GM12878 (cell line): ENCODE results near the gene ZDHHC17. TPM values are rescaled to one million over a fixed set of nuclear protein-coding genes. Genes with fewer than 3 reads are reported as not detected.

ENCODE experiments used
- ATAC-seq: fragments of 200-7000 bp; cut with Tn5 transposase; 3 replicates; pipeline ENCODE4 v1.9.1; 2020; ENCODE audit warnings: mild to moderate bottlenecking, moderate library complexity
- BruUV-seq: library from RNA; stranded (reverse); fragments of 400-500 nt; replicated peaks from 2 replicates; lab custom pipeline; 2021; lab: Mats Ljungman, UMichigan
- CTCF ChIA-PET: fragments of 300-600 bp; sonication (Branson Sonifier 250); formaldehyde crosslinking; extraction: SDS; loops from one replicate; lab custom pipeline; 2021; ENCODE audit warnings: inconsistent platforms; lab: Yijun Ruan, JAX
- POLR2A ChIA-PET: fragments of 350-600 bp; formaldehyde crosslinking; extraction: SDS; loops from one replicate; lab custom pipeline; 2021; ENCODE audit warnings: inconsistent platforms; lab: Charles Lee
- RAD21 ChIA-PET: fragments of 300-600 bp; sonication (Branson Sonifier 250); formaldehyde crosslinking; loops from one replicate; lab custom pipeline; 2023; ENCODE audit warnings: antibody characterized with exemption; ENCODE audit not compliant: unreplicated experiment; lab: Charles Lee
- SMC1A ChIA-PET: fragments of 300-600 bp; sonication (Branson Sonifier 250); formaldehyde crosslinking; loops from one replicate; lab custom pipeline; 2023; ENCODE audit not compliant: unreplicated experiment, uncharacterized antibody; lab: Charles Lee
- DNase-seq: peaks from one replicate; pipeline ENCODE4 v3.0.0-alpha.2; 2011; ENCODE audit warnings: low read depth, low spot score
- FAIRE-seq: peaks from 3 replicates; lab custom pipeline; 2011; peaks lifted over from hg19 to GRCh38; lab: Jason Lieb, UNC
- H2AFZ ChIP-seq: 2 replicates; pipeline ENCODE4 v1.6.0; 2011; ENCODE audit warnings: low read depth, low read length, control low read depth; ENCODE audit not compliant: control insufficient read depth
- H3K27ac ChIP-seq: 2 replicates; pipeline ENCODE4 v1.5.1; 2011; ENCODE audit warnings: control low read depth; ENCODE audit not compliant: control insufficient read depth, insufficient read depth
- H3K27me3 ChIP-seq, 2 experiments: replicated peaks in 1 of 2; 2 replicates each; pipeline versions ENCODE4 v1.6.0 to v1.6.1; 2011; ENCODE audit warnings: low read length in 1 of 2; ENCODE audit not compliant: control insufficient read depth in 2 of 2, insufficient read depth in 2 of 2
- H3K36me3 ChIP-seq, 2 experiments: 2 replicates each; pipeline ENCODE4 v1.5.1; 2011; ENCODE audit warnings: low read length in 1 of 2; ENCODE audit not compliant: control insufficient read depth in 2 of 2, insufficient read depth in 2 of 2
- H3K4me1 ChIP-seq: 2 replicates; pipeline ENCODE4 v1.6.1; 2011; ENCODE audit warnings: mild to moderate bottlenecking, low read length, moderate library complexity, mixed read lengths; ENCODE audit not compliant: control insufficient read depth, insufficient read depth
- H3K4me2 ChIP-seq: 2 replicates; pipeline ENCODE4 v1.6.0; 2011; ENCODE audit warnings: control low read depth; ENCODE audit not compliant: control insufficient read depth, insufficient read depth
- H3K4me3 ChIP-seq: fragments of 200-600 bp; sonication (generic); 2 replicates; pipeline ENCODE4 v1.5.1; 2016
- H3K79me2 ChIP-seq: 2 replicates; pipeline ENCODE4 v1.6.0; 2011; ENCODE audit warnings: low read length; ENCODE audit not compliant: control insufficient read depth, insufficient read depth
- H3K9ac ChIP-seq: 2 replicates; pipeline ENCODE4 v1.8.0; 2011; ENCODE audit warnings: low read length, control low read depth, mixed read lengths; ENCODE audit not compliant: control insufficient read depth, insufficient read depth
- H3K9me3 ChIP-seq: replicated peaks from 3 replicates; pipeline ENCODE4 v1.5.1; 2011; ENCODE audit warnings: mild to moderate bottlenecking, low read length; ENCODE audit not compliant: control insufficient read depth, insufficient read depth
- H4K20me1 ChIP-seq: 2 replicates; pipeline ENCODE4 v1.6.0; 2011; ENCODE audit not compliant: control insufficient read depth, insufficient read depth
- NFYB ChIP-seq: IDR thresholded peaks from 2 replicates; pipeline ENCODE4 v1.6.1; 2011; ENCODE audit warnings: low read depth, mild to moderate bottlenecking, low read length, improper control_type of control experiment, moderate library complexity; ENCODE audit not compliant: insufficient read depth
- NRF1 ChIP-seq: conservative IDR thresholded peaks from 2 replicates; pipeline ENCODE4 v1.6.1; 2011; ENCODE audit warnings: mild to moderate bottlenecking, low read depth, low read length, improper control_type of control experiment
- PRDM15 ChIP-seq: fragments of 450-650 bp; formaldehyde crosslinking; IDR thresholded peaks from 2 replicates; pipeline ENCODE4 v1.4.0; 2020; ENCODE audit warnings: mild to moderate bottlenecking, moderate library complexity
- TBL1XR1 ChIP-seq: IDR thresholded peaks from 2 replicates; pipeline ENCODE4 v1.6.1; 2012; ENCODE audit warnings: low read depth, low read length, improper control_type of control experiment
- WGBS: methylation state at CpG from one replicate; pipeline ENCODE4 v1.1.6; 2016; ENCODE audit warnings: low lambda C conversion rate; ENCODE audit not compliant: insufficient replicate concordance, insufficient coverage; ENCODE audit errors: missing lambda C conversion rate; 5-methylcytosine and 5-hydroxymethylcytosine counted together
- in situ Hi-C: fragments of 300-500 bp; cut with MboI; formaldehyde crosslinking; loops from 9 replicates; pipeline ENCODE4 v1.14.3; 2018; ENCODE audit warnings: mixed read lengths
- intact Hi-C: fragments of 100-400 bp; cut with micrococcal nuclease; formaldehyde crosslinking; loops from one replicate; pipeline ENCODE4 v1.14.2; 2022; ENCODE audit not compliant: unreplicated experiment
- polyA plus RNA-seq, 11 experiments: library from polyadenylated mRNA; depleted of rRNA in 4 of 11; unstranded in 6 of 11; stranded (reverse) in 5 of 11; fragments of >200 nt; fragmentation: Nextera tagmentation in 4 of 11; fragmentation: Illumina TruSeq in 1 of 11; extraction: Ambion mirVana in 4 of 11; extraction: Trizol in 1 of 11; gene quantifications; 1 replicate in 1 of 11; 2 replicates in 10 of 11; pipeline versions ENCODE4 v1.2.1 to v1.2.3, GENCODE V29; 2011 to 2016; ENCODE audit warnings: inconsistent platforms in 2 of 11, missing spikeins in 2 of 11, low read depth in 1 of 11
- total RNA-seq, 4 experiments: library from RNA; depleted of rRNA in 3 of 4; stranded (reverse); fragments of >200 nt in 3 of 4; fragmentation: Illumina TruSeq in 1 of 4; extraction: Trizol in 1 of 4; gene quantifications; 2 replicates each; pipeline versions ENCODE4 v1.2.1 to v1.2.3, GENCODE V29; 2013 to 2021

The ZDHHC17 gene
- total and polyA plus RNA-seq, 10 of the 15 experiments (the other 5 are each of a cell fraction or from before 2014, with no cell fraction given), result 4.3 to 50.0 (median 19.3) TPM

- H3K4me1 ChIP-seq, result peaks cover 3% of the 10 kb centered on the region; the same call in 1 of the 2 replicates
- POLR2A ChIA-PET, result no interaction called here
- no peak overlapping the region for H3K27ac ChIP-seq
- SMC1A ChIA-PET, result no interaction called here
- no peak for FAIRE-seq
- no peaks in the 10 kb centered on the region for H3K36me3 ChIP-seq
- CTCF ChIA-PET, result no interaction called here
- no TSS peak for BruUV-seq
- no peak overlapping the region for H3K9ac ChIP-seq
- no peaks in the 10 kb centered on the region for H3K9me3 ChIP-seq
- intact Hi-C loops (no loop called here), in situ Hi-C loops (no loop called here)
- WGBS, result 35% methylated on average over 6 of the region's 6 CpGs
- DNase-seq, result no peak
- RAD21 ChIA-PET, result no interaction called here
- H3K79me2 ChIP-seq, result no peaks in the 10 kb centered on the region
- H3K4me3 ChIP-seq, result no peak overlapping the region
- no peak overlapping the region for H3K4me2 ChIP-seq
- peaks cover 0 to 5% of the 10 kb centered on the region in 2 experiments; a peak in 2 of 4 replicates for H3K27me3 ChIP-seq
- no peaks in the 10 kb centered on the region for H4K20me1 ChIP-seq
- no peak for ATAC-seq
- TF ChIP-seq NFYB (no peak), NRF1 (no peak), TBL1XR1 (no peak), PRDM15 (no peak)
- no peak overlapping the region for H2AFZ ChIP-seq
These were observed 119.2 kb downstream of the ZDHHC17 start for GRCh38 chr12:76883151-76883550.
